ENCODE data around the gene KIAA1217.

The KIAA1217 gene

GRCh38 chr10:24574578-24575155, 365.7 kb downstream of the KIAA1217 start:
- TF ChIP-seq CTCF (conservative IDR thresholded peaks at IDR 0.05; ENCODE audit: control insufficient read depth, insufficient read depth, low read depth, low read length): no peak
- DNase-seq (ENCODE audit: low read depth): no peak
- no peak overlapping the region for H3K4me3 ChIP-seq (ENCODE audit: control insufficient read depth, low read depth, low read length)

GRCh38 chr10:24575481-24576002, 366.6 kb downstream of the KIAA1217 start:
- TF ChIP-seq CTCF (conservative IDR thresholded peaks at IDR 0.05; ENCODE audit: control insufficient read depth, insufficient read depth, low read depth, low read length): no peak
- no peak for DNase-seq (ENCODE audit: low read depth)
- no peak overlapping the region for H3K4me3 ChIP-seq (ENCODE audit: control insufficient read depth, low read depth, low read length)

- DNase-seq (ENCODE audit: low read depth): no peak
- H3K4me3 ChIP-seq (ENCODE audit: control insufficient read depth, low read depth, low read length): no peak overlapping the region
- no peak for TF ChIP-seq CTCF (conservative IDR thresholded peaks at IDR 0.05; ENCODE audit: control insufficient read depth, insufficient read depth, low read depth, low read length)
Observed at GRCh38 chr10:24579448-24579847, 370.5 kb downstream of the KIAA1217 start.

GRCh38 chr10:24579906-24580305, 371.0 kb downstream of the KIAA1217 start:
- TF ChIP-seq CTCF (conservative IDR thresholded peaks at IDR 0.05; ENCODE audit: control insufficient read depth, insufficient read depth, low read depth, low read length): no peak
- DNase-seq (ENCODE audit: low read depth): no peak
- no peak overlapping the region for H3K4me3 ChIP-seq (ENCODE audit: control insufficient read depth, low read depth, low read length)

GRCh38 chr10:24589265-24589664, 380.3 kb downstream of the KIAA1217 start:
- no peak for TF ChIP-seq CTCF (conservative IDR thresholded peaks at IDR 0.05; ENCODE audit: control insufficient read depth, insufficient read depth, low read depth, low read length)
- H3K4me3 ChIP-seq (ENCODE audit: control insufficient read depth, low read depth, low read length): no peak overlapping the region
- no peak for DNase-seq (ENCODE audit: low read depth)

GRCh38 chr10:24590697-24591457, 381.9 kb downstream of the KIAA1217 start:
- DNase-seq (ENCODE audit: low read depth): no peak
- H3K4me3 ChIP-seq (ENCODE audit: control insufficient read depth, low read depth, low read length): no peak overlapping the region
- TF ChIP-seq CTCF (conservative IDR thresholded peaks at IDR 0.05; ENCODE audit: control insufficient read depth, insufficient read depth, low read depth, low read length): no peak
